Activated CD4-positive, alpha-beta T cell treated with anti-CD3 and anti-CD28 coated beads, Interleukin-2, Interleukin-6, amounts not matched to agents 100 ng/mL and 50 ng/mL, durations not matched to agents 16 hours and 8 hours (primary cell): ENCODE data around the gene PATL1.
"Not testable (repeated sequence)": the region's sequence is repeated elsewhere in the genome, so short reads cannot be mapped to it uniquely, and the experiment has no call there.

Experiments
- DNase-seq: peaks from one replicate; pipeline ENCODE4 v3.0.0-alpha.2; 2020

PATL1 gene

GRCh38 chr11:59668950-59669610 is at the start of gene PATL1:
Gene PATL1 (minus strand): TSS chr11:59669037. CDS start chr11:59668895, 142 bp downstream.
- peak; percentile 99 for DNase-seq

- no peak for DNase-seq
Measured at GRCh38 chr11:59716051-59716450, 47.2 kb upstream of the PATL1 start.

- no peak for DNase-seq
Measured at GRCh38 chr11:59713745-59714144, 44.9 kb upstream of the PATL1 start, which contains the start of gene OR10V1. Gene OR10V1 (minus strand): TSS chr11:59713845. CDS start chr11:59713845, 0 bp downstream.

- DNase-seq, result no peak
Measured at GRCh38 chr11:59710136-59710847, 41.5 kb upstream of the PATL1 start.

GRCh38 chr11:59708537-59708936 is 39.7 kb upstream of the PATL1 start:
- no peak for DNase-seq

- no peak for DNase-seq
Measured at GRCh38 chr11:59707371-59707770, 38.5 kb upstream of the PATL1 start.

- no peak for DNase-seq
Measured at GRCh38 chr11:59706518-59707285, 37.9 kb upstream of the PATL1 start.

- no peak for DNase-seq
Measured at GRCh38 chr11:59705294-59705693, 36.5 kb upstream of the PATL1 start.

- DNase-seq, result not testable (repeated sequence)
Measured at GRCh38 chr11:59703515-59703914, 34.7 kb upstream of the PATL1 start.

- DNase-seq, result not testable (repeated sequence)
Measured at GRCh38 chr11:59700157-59700556, 31.3 kb upstream of the PATL1 start.

GRCh38 chr11:59698506-59698905 is 29.7 kb upstream of the PATL1 start:
- no peak for DNase-seq

- no peak for DNase-seq
Measured at GRCh38 chr11:59692915-59693314, 24.1 kb upstream of the PATL1 start.

- DNase-seq, result no peak
Measured at GRCh38 chr11:59691156-59691555, 22.3 kb upstream of the PATL1 start.

- DNase-seq, result no peak
Measured at GRCh38 chr11:59689015-59689414, 20.2 kb upstream of the PATL1 start.

- DNase-seq, result not testable (repeated sequence)
Measured at GRCh38 chr11:59681260-59681725, 12.5 kb upstream of the PATL1 start.

- DNase-seq, result peak; percentile 69
Measured at GRCh38 chr11:59680287-59681154, 11.7 kb upstream of the PATL1 start.

- DNase-seq, result no peak
Measured at GRCh38 chr11:59679347-59679746, 10.5 kb upstream of the PATL1 start.

- DNase-seq, result no peak
Measured at GRCh38 chr11:59678813-59679165, 10.0 kb upstream of the PATL1 start.

- DNase-seq, result no peak
Measured at GRCh38 chr11:59678118-59678812, 9.4 kb upstream of the PATL1 start.

GRCh38 chr11:59676205-59676604 is 7.4 kb upstream of the PATL1 start:
- DNase-seq, result no peak

- no peak for DNase-seq
Measured at GRCh38 chr11:59674291-59674690, 5.5 kb upstream of the PATL1 start.

- no peak for DNase-seq
Measured at GRCh38 chr11:59673291-59673690, 4.5 kb upstream of the PATL1 start.
